Neural progenitor cell (in vitro differentiated cells): ENCODE results near the gene FAM131B. TPM values are rescaled to one million over a fixed set of nuclear protein-coding genes. Genes with fewer than 3 reads are reported as not detected.

Experiments used
- DNase-seq: peaks from one replicate; pipeline ENCODE4 v3.0.0-alpha.2; 2016; ENCODE audit warnings: low spot score
- H2AFZ ChIP-seq: fragments of 200-600 bp; sonication (generic); replicated peaks from 2 replicates; pipeline ENCODE4 v1.6.1; 2016; ENCODE audit warnings: antibody characterized with exemption
- H3F3A ChIP-seq: fragments of 200-600 bp; sonication (generic); 2 replicates; pipeline ENCODE4 v1.6.1; 2016; ENCODE audit warnings: antibody characterized with exemption, low read depth
- H3K27ac ChIP-seq: fragments of 200-600 bp; sonication (generic); 2 replicates; pipeline ENCODE4 v1.5.1; 2016; ENCODE audit warnings: mild to moderate bottlenecking
- H3K27me3 ChIP-seq: fragments of 200-600 bp; sonication (generic); 2 replicates; pipeline ENCODE4 v1.6.1; 2016; ENCODE audit warnings: mild to moderate bottlenecking, moderate library complexity
- H3K36me3 ChIP-seq: fragments of 200-600 bp; sonication (generic); 2 replicates; pipeline ENCODE4 v1.5.1; 2016
- H3K4me1 ChIP-seq: fragments of 200-600 bp; sonication (generic); 2 replicates; pipeline ENCODE4 v1.6.1; 2016; ENCODE audit warnings: mixed run types
- H3K4me2 ChIP-seq: fragments of 200-600 bp; sonication (generic); 2 replicates; pipeline ENCODE4 v1.6.1; 2016
- H3K4me3 ChIP-seq: fragments of 200-600 bp; sonication (generic); 2 replicates; pipeline ENCODE4 v1.5.1; 2016
- H3K79me2 ChIP-seq: fragments of 200-600 bp; sonication (generic); 2 replicates; pipeline ENCODE4 v1.6.1; 2016; ENCODE audit warnings: low read depth
- H3K9ac ChIP-seq: fragments of 200-600 bp; sonication (generic); 2 replicates; pipeline ENCODE4 v1.6.1; 2016
- H3K9me3 ChIP-seq: fragments of 200-600 bp; sonication (generic); 2 replicates; pipeline ENCODE4 v1.5.1; 2016; ENCODE audit warnings: low read depth
- H4K20me1 ChIP-seq: fragments of 200-600 bp; sonication (generic); 2 replicates; pipeline ENCODE4 v1.6.1; 2016; ENCODE audit warnings: low read depth
- H3K27ac Mint-ChIP-seq: 3 replicates; pipeline ENCODE4 v1.8.0; 2021; ENCODE audit warnings: mixed read lengths
- H3K27me3 Mint-ChIP-seq: 2 replicates; pipeline ENCODE4 v1.8.0; 2022; ENCODE audit warnings: low read depth, mild to moderate bottlenecking, inconsistent platforms, moderate library complexity, mixed read lengths; ENCODE audit not compliant: insufficient read depth
- H3K36me3 Mint-ChIP-seq: 3 replicates; pipeline ENCODE4 v1.8.0; 2021; ENCODE audit warnings: mixed read lengths
- H3K4me1 Mint-ChIP-seq: 3 replicates; pipeline ENCODE4 v1.8.0; 2021; ENCODE audit warnings: mixed read lengths
- H3K4me3 Mint-ChIP-seq: 3 replicates; pipeline ENCODE4 v1.8.0; 2021; ENCODE audit warnings: mild to moderate bottlenecking, moderate library complexity, mixed read lengths
- H3K9me3 Mint-ChIP-seq: 3 replicates; pipeline ENCODE4 v1.8.0; 2020; ENCODE audit warnings: mixed read lengths
- EZH2 ChIP-seq: fragments of 200-600 bp; sonication (generic); IDR thresholded peaks from 2 replicates; pipeline ENCODE4 v1.6.1; 2017; ENCODE audit warnings: antibody characterized with exemption, mild to moderate bottlenecking, moderate library complexity
- EZH2phosphoT487 ChIP-seq: fragments of 200-600 bp; sonication (generic); IDR thresholded peaks from 2 replicates; pipeline ENCODE4 v1.6.1; 2017; ENCODE audit warnings: antibody characterized with exemption
- total RNA-seq: library from RNA; depleted of rRNA; stranded (reverse); fragments of >200 nt; gene quantifications from 2 replicates; pipeline ENCODE4 v1.2.3, GENCODE V29; 2015; ENCODE audit warnings: low replicate concordance
- TF ChIP-seq, protein P1 (sequence below): fragments of 200-600 bp; sonication (generic); IDR thresholded peaks from 2 replicates; pipeline ENCODE4 v1.5.1; 2017; ENCODE audit warnings: antibody characterized with exemption, mild to moderate bottlenecking

Gene FAM131B
- total RNA-seq, 1 donor from 2014 or later: 20.1 TPM

DNA sequence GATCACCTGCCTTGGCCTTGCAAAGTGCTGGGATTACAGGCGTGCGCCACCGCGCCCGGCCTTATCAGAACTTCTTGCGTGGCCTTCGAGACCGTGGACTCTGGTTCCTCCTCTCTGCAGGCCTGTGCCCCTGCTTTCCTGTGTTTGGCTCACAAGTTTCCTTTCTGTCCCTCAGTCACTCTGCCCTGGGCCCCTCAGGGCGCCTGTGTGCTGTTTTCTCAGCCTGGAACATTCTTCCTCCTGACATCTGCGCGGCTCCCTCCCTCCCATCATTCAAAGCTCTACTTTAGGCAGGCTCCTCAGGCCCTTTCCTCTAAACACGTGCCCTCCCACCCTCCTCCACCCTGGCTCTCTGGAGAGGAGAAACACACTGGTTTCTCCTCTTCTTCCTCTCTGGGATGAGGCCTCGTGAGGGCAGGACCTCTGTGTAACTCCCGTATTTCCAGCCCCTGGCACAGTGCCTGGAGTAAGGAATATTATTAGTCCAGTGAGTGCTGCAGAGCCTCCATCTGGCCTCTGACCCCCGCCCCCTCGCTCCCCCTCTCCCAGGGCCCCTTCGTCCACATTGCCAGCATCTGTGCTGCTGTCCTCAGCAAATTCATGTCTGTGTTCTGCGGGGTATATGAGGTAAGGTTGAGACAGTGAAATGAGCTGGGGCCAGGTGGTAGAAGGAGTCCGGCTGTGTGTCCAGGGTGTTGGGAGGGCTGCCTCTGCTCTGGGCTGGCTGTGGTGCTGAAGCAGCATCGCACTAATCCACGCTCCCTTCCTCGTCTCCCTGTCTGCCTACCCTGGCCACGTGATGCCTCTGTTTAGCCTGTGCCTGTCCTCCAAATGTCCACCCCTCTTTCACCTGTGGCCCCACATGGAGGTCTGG, 39.5 kb downstream of the FAM131B start:
- H3K9me3 Mint-ChIP-seq: no peaks in the 10 kb centered on the region
- no peaks in the 10 kb centered on the region for H3K36me3 Mint-ChIP-seq

DNA sequence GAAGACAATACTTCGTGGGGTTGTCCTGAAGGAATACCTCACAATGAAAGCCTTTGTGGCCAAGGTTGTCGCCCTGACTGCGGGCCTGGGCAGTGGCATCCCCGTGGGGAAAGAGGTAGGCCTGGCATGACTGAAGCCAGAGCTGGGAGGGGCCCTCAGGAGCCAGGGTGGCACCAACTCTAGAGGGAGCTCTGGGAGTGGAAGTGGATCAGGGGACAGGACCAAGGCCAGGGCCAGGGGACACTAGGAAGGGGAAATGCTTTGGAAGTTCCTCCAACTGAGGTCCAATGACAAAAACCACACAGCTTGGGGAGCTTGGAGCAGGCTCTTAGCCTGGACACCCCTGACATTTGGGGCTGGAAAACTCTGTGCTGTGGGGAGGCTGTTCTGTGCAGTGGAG, 40.8 kb downstream of the FAM131B start:
- Mint-ChIP-seq H3K9me3 (no peaks in the 10 kb centered on the region), H3K27ac (no peak overlapping the region), H3K36me3 (no peaks in the 10 kb centered on the region), H3K27me3 (peaks cover 16% of the 10 kb centered on the region), H3K4me1 (peaks cover 34% of the 10 kb centered on the region), H3K4me3 (no peak overlapping the region)
- TF ChIP-seq EZH2phosphoT487: no peak
- no peaks in the 10 kb centered on the region for H4K20me1 ChIP-seq
- no peaks in the 10 kb centered on the region for H3K36me3 ChIP-seq
- H3K79me2 ChIP-seq: no peaks in the 10 kb centered on the region
- no peaks in the 10 kb centered on the region for H3K9me3 ChIP-seq
- no peak overlapping the region for H3K9ac ChIP-seq
- no peak overlapping the region for H3K4me3 ChIP-seq
- no peaks in the 10 kb centered on the region for H3F3A ChIP-seq
- no peaks in the 10 kb centered on the region for H3K27me3 ChIP-seq
- no peak overlapping the region for H3K27ac ChIP-seq
- DNase-seq: no peak
- no peaks in the 10 kb centered on the region for H3K4me1 ChIP-seq
- no peak overlapping the region for H3K4me2 ChIP-seq
- H2AFZ ChIP-seq: no peak overlapping the region

More for the DNA sequence above, 39.5 kb downstream of the FAM131B start:
- H3K4me2 ChIP-seq: no peak overlapping the region
- H3K27me3 ChIP-seq: no peaks in the 10 kb centered on the region
- H3K79me2 ChIP-seq: no peaks in the 10 kb centered on the region
- no peak for DNase-seq
- H3F3A ChIP-seq: no peaks in the 10 kb centered on the region
- H3K9me3 ChIP-seq: no peaks in the 10 kb centered on the region
- Mint-ChIP-seq H3K4me1 (peaks cover 29% of the 10 kb centered on the region), H3K27ac (peak overlapping the region; percentile 66), H3K27me3 (peaks cover 13% of the 10 kb centered on the region), H3K4me3 (no peak overlapping the region)
- H3K4me1 ChIP-seq: no peaks in the 10 kb centered on the region
- TF ChIP-seq EZH2phosphoT487 (no peak), EZH2 (no peak)
- TF ChIP-seq, protein P1, sequence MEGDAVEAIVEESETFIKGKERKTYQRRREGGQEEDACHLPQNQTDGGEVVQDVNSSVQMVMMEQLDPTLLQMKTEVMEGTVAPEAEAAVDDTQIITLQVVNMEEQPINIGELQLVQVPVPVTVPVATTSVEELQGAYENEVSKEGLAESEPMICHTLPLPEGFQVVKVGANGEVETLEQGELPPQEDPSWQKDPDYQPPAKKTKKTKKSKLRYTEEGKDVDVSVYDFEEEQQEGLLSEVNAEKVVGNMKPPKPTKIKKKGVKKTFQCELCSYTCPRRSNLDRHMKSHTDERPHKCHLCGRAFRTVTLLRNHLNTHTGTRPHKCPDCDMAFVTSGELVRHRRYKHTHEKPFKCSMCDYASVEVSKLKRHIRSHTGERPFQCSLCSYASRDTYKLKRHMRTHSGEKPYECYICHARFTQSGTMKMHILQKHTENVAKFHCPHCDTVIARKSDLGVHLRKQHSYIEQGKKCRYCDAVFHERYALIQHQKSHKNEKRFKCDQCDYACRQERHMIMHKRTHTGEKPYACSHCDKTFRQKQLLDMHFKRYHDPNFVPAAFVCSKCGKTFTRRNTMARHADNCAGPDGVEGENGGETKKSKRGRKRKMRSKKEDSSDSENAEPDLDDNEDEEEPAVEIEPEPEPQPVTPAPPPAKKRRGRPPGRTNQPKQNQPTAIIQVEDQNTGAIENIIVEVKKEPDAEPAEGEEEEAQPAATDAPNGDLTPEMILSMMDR: no peak
- H2AFZ ChIP-seq: peak overlapping the region; percentile 42
- no peak overlapping the region for H3K4me3 ChIP-seq
- H3K27ac ChIP-seq: no peak overlapping the region
- H3K9ac ChIP-seq: no peak overlapping the region
- no peaks in the 10 kb centered on the region for H3K36me3 ChIP-seq
- H4K20me1 ChIP-seq: no peaks in the 10 kb centered on the region

DNA sequence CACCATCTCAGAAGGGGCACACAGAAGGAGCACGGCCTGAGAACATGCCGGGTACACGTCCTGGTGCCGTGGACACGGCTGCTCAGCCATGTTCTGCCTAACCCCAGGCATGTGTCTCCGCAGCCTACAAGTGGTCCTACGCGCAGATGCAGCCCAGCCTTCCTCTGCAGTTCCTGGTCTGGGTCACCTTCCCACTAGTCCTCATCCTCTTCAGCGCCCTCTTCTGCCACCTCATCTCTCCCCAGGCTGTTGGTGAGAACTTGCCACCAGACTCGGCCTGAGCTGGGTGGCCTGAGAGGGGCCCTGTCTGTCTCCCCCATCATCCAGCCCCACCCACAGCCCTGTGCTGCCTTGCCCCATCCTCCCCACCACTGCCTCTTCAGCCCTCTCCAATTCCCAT, 41.3 kb downstream of the FAM131B start:
- H3K4me3 Mint-ChIP-seq: no peak overlapping the region
- Histone ChIP-seq H3K4me3 (no peak overlapping the region), H3K36me3 (no peaks in the 10 kb centered on the region), H3K9me3 (no peaks in the 10 kb centered on the region), H3K27me3 (no peaks in the 10 kb centered on the region), H3K79me2 (no peaks in the 10 kb centered on the region), H3K27ac (no peak overlapping the region), H3K4me1 (no peaks in the 10 kb centered on the region), H3K4me2 (no peak overlapping the region), H3K9ac (no peak overlapping the region), H2AFZ (no peak overlapping the region), H4K20me1 (no peaks in the 10 kb centered on the region), H3F3A (no peaks in the 10 kb centered on the region)
- no peaks in the 10 kb centered on the region for H3K9me3 Mint-ChIP-seq
- peaks cover 35% of the 10 kb centered on the region for H3K4me1 Mint-ChIP-seq
- H3K36me3 Mint-ChIP-seq: no peaks in the 10 kb centered on the region
- H3K27me3 Mint-ChIP-seq: peaks cover 16% of the 10 kb centered on the region
- no peak for DNase-seq
- no peak overlapping the region for H3K27ac Mint-ChIP-seq
- TF ChIP-seq EZH2 (no peak), EZH2phosphoT487 (no peak)
- TF ChIP-seq, protein P1: no peak

DNA sequence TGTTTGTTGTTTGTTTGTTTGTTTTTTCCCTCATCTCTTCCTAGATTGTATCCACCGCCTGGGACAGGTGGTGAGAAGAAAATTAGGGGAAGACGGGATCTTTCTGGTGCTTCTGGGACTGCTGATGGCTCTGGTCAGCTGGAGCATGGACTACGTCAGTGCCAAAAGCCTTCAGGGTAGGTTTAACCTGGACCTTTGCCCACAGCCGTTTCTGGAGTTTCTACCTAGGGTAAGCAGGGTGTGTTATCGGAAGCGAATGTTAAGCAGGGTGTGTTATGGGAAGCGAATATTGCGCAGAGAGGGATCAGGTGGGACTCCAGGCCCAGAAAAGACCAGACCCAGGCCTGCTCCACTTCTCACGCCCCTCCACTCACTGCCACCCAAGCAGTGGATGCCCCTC, 41.9 kb downstream of the FAM131B start:
- Histone ChIP-seq H3K36me3 (no peaks in the 10 kb centered on the region), H3K79me2 (no peaks in the 10 kb centered on the region)
- TF ChIP-seq EZH2 (no peak), EZH2phosphoT487 (no peak)
- TF ChIP-seq, protein P1: no peak

More for the DNA sequence above, 41.9 kb downstream of the FAM131B start:
- peaks cover 16% of the 10 kb centered on the region for H3K27me3 Mint-ChIP-seq
- no peaks in the 10 kb centered on the region for H3F3A ChIP-seq
- H3K4me1 ChIP-seq: no peaks in the 10 kb centered on the region
- H2AFZ ChIP-seq: no peak overlapping the region
- no peaks in the 10 kb centered on the region for H3K27me3 ChIP-seq
- DNase-seq: no peak
- H3K9me3 ChIP-seq: no peaks in the 10 kb centered on the region
- no peak overlapping the region for H3K4me3 ChIP-seq
- no peak overlapping the region for H3K4me2 ChIP-seq
- H3K27ac Mint-ChIP-seq: peak overlapping the region; percentile 78
- H3K4me1 Mint-ChIP-seq: peaks cover 35% of the 10 kb centered on the region
- H4K20me1 ChIP-seq: no peaks in the 10 kb centered on the region
- H3K4me3 Mint-ChIP-seq: no peak overlapping the region
- no peaks in the 10 kb centered on the region for H3K36me3 Mint-ChIP-seq
- no peaks in the 10 kb centered on the region for H3K9me3 Mint-ChIP-seq
- H3K9ac ChIP-seq: no peak overlapping the region
- no peak overlapping the region for H3K27ac ChIP-seq
